C4-2B (cell line): Measurements from ENCODE around the gene BIN1.

Experiments used
- H3K27ac ChIP-seq: fragments of 450-650 bp; 2 replicates; pipeline ENCODE4 v1.5.1; 2017
- ZFX ChIP-seq: fragments of 450-650 bp; IDR thresholded peaks from 2 replicates; pipeline ENCODE4 v1.6.1; 2017
- TF ChIP-seq, protein P1 (sequence below): fragments of 450-650 bp; conservative IDR thresholded peaks from 2 replicates; pipeline ENCODE4 v1.5.1; 2017; ENCODE audit warnings: mild to moderate bottlenecking

Gene BIN1

GRCh38 chr2:127054996-127055785, 51.8 kb downstream of the BIN1 start:
- TF ChIP-seq, protein P1, sequence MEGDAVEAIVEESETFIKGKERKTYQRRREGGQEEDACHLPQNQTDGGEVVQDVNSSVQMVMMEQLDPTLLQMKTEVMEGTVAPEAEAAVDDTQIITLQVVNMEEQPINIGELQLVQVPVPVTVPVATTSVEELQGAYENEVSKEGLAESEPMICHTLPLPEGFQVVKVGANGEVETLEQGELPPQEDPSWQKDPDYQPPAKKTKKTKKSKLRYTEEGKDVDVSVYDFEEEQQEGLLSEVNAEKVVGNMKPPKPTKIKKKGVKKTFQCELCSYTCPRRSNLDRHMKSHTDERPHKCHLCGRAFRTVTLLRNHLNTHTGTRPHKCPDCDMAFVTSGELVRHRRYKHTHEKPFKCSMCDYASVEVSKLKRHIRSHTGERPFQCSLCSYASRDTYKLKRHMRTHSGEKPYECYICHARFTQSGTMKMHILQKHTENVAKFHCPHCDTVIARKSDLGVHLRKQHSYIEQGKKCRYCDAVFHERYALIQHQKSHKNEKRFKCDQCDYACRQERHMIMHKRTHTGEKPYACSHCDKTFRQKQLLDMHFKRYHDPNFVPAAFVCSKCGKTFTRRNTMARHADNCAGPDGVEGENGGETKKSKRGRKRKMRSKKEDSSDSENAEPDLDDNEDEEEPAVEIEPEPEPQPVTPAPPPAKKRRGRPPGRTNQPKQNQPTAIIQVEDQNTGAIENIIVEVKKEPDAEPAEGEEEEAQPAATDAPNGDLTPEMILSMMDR = no peak
- TF ChIP-seq ZFX = no peak
- H3K27ac ChIP-seq = no peak overlapping the region

DNA sequence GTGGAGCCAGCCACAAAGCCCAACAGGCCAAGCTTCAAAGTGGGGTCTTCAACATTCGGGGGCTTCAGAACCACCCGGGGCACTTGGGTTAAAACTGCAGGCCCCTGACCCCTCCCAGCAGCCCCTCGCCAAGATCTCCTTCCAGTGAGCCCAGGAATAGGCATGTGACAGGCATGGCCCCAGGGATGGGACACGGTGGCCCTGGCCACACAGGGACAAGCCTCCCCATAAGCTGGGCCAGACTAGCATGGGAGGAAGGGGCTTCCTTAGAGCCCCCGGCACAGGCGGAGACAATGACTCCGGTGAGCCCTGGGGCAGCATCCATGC, 52.4 kb downstream of the BIN1 start:
- TF ChIP-seq, protein P1 = no peak
- TF ChIP-seq ZFX = no peak

DNA sequence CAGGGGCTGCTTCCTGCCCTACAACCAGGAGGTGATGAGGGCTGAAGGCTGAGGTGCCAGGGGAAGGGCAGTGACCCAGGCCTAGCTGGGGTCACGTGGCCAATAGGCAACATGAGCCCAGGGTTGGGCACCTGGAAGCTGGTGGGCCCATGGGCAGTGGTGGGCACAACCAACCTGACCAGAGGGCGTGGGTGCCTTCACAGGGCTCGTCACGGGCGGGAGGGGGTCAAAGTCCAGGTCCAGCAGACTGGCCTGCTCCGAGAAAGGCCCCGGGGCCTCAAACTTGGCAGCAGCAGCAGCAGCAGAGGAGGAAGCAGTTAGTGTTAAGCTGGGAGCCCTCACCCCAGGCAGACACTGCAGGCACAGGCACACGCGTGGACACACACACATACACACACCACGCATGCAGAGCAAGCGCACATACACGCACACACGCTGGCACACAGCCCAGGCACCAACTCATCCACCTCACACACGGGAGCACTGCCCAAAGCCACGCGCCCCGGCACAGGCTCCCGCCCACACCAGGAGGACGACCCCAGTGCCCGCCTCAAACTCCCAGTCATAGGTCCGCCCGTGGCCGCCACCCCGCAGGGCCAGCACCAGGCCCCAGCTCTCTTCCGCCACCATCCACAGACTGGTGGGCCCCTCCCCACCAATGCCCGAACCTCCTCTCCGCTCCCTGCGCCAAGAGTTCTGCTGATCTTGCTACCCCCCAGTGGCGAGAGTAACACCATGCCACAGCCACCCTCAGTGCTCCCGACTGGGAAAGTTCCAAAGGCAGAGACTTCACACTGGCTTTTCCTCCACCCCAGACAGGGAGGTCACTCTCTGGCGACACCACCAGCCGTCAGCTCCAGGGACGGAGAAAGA, 53.0 kb downstream of the BIN1 start:
- no peak for TF ChIP-seq ZFX
- TF ChIP-seq, protein P1 = no peak
- H3K27ac ChIP-seq = no peak overlapping the region

More for the DNA sequence above, 52.4 kb downstream of the BIN1 start:
- no peak overlapping the region for H3K27ac ChIP-seq

- TF ChIP-seq, protein P1 = no peak
- no peak for TF ChIP-seq ZFX
- no peak overlapping the region for H3K27ac ChIP-seq
Measured at GRCh38 chr2:127052771-127053691, 53.9 kb downstream of the BIN1 start.

DNA sequence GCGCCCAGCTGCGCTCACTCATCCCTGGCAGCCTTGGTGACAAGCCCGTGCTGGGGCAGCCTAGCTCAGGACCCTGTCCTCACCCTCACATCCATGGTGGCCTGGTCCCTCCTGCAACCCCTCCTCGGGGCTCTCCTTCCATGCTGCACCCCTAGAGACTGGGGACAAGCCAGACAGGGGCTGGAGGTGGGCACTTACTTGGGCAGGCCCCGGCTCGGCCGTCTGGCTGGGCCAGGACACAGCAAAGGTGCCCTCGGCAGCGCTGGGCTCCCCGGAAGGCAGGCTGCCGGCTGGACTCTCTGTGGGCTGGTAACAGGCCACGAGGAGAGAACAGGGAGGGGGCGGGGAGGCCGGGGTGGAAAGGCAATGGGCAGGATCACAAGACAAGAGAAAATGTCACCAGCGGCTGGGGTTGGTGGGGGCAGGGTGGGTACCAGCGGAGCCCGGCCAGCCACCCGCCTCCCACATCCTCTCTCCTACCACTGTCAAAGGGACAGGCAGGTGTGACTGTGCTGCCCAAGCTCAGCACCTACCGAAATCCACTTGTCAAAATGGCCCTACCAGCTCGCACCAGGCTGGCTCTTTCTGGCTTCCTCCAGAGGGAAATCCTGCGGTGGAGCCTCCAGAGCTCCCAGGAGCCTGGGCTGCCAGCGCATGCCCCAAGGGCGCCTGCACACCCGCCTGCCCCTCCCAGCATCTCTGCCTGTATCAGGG, 54.7 kb downstream of the BIN1 start:
- no peak for TF ChIP-seq ZFX
- TF ChIP-seq, protein P1 = no peak
- H3K27ac ChIP-seq = no peak overlapping the region

DNA sequence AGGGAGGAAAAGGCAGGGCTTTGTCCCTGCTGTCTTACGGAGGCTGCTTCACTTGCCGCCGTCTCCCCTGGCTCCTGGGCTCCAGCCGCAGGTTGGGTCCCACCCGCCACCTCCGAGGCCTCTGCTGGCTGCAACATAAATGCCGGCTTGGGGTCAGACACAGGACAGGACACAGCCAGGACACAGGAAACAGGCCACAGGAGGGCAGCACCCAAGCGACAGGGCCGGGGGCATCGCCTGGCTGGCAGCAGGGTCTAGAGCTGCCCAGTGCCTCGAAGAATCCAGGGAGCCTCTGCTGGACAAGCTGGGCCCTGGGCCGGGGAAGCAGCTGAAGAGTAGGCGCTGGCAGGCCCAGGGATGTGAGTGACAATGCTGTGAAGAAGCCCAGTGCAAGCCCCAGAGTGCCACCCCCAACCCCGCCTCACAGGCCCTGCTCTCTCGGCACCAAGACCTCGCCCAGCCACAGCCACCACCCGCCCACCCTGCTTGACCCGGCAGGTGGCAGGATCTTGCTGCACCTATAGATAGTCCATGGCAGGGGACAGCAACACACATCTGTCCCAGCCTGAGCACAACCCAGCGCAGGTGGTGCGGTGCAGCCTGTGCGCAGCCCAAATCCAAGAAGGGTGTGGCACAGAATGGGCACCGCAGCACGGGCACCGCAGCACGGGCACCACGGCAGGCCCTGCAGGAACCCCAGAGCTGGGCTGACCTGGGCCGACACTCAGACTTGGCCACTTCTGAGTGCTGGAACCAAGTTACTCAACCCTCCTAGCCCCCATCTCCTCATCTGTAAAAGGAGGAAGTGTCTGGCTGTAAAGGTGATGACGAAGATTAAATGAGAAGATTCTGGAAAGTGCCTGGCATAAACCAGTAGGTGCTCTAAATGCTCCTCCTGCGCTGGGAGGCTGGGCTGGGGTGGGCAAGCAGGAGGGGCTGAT, 55.6 kb downstream of the BIN1 start:
- H3K27ac ChIP-seq = no peak overlapping the region
- TF ChIP-seq, protein P1 = no peak
- no peak for TF ChIP-seq ZFX
